CD4-positive, alpha-beta T cell treated with Interleukin-2 at 100 ng/mL for 4 hours (primary cell): Measurements from ENCODE around the gene ANO2.

Experiments
- DNase-seq: peaks from one replicate; pipeline ENCODE4 v3.0.0-alpha.2; 2020; ENCODE audit warnings: low spot score

The ANO2 gene

DNA sequence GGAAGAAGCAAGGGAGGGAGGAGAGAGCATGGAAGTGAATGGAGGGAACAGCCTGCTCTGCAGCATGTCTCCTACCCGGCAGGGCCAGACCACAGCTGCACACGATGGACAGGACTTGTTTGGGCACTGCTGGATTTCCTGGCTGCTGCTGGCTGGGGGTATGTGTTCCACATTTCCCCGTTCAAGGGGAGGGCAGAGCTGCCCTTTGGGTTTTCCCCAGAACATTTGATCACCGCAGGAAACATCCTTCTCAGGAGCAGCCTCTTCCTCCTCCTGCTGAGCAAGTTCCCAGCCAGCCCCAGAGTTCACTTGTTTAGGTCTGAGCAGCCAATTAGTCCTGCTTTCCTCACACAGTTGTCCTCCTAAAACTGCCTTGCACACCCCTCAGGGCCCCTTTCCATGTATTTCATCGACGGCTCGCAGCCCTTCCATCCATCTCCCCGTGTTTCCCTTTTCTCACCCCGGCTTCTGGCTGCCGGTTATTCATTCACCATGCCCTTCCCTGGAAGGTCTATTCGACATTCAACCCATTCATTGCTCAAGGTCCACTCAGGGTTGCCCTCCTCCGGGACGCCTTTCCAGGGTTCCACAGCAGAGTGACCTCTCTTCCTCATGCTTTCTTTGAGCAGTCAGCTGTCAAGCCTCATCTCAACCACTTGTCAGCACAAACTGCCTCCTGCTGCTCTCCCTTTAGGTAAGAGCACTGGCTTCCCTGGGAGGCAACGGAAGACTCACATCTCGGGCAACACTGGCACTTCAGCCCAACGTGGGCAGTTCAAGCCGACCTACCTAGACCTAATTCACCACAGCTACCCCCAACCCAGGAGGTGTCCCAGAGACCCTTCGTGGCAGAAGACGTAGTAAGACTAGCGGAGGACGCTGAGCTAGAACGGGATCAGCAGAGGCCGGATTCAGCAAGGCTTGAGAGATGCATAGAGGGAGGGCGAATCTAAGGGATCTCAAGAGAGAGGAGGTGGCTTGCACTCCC is 20.1 kb upstream of the ANO2 start:
- no peak for DNase-seq

- DNase-seq: no peak
Measured at GRCh38 chr12:5963515-5963914, 18.5 kb upstream of the ANO2 start.

DNA sequence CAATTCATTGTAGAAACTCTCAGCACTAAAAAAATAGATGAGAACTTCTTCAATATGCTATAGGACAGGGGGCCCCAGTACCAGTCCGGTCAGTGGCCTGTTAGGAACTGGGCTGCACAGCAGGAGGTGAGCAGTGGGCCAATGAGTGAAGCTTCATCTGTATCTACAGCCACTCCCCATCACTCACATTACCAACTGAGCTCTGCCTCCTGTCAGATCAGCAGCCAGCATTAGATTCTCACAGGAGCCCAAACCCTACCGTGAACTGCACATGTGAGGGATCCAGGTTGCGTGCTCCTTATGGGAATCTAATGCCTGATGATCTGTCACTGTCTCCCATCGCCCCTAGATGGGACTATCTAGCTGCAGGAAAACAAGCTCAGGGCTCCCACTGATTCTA is 15.7 kb upstream of the ANO2 start:
- DNase-seq: no peak

GRCh38 chr12:5956987-5957386 is 11.9 kb upstream of the ANO2 start:
- DNase-seq: no peak

- no peak for DNase-seq
Measured at GRCh38 chr12:5954661-5955060, 9.6 kb upstream of the ANO2 start.

DNA sequence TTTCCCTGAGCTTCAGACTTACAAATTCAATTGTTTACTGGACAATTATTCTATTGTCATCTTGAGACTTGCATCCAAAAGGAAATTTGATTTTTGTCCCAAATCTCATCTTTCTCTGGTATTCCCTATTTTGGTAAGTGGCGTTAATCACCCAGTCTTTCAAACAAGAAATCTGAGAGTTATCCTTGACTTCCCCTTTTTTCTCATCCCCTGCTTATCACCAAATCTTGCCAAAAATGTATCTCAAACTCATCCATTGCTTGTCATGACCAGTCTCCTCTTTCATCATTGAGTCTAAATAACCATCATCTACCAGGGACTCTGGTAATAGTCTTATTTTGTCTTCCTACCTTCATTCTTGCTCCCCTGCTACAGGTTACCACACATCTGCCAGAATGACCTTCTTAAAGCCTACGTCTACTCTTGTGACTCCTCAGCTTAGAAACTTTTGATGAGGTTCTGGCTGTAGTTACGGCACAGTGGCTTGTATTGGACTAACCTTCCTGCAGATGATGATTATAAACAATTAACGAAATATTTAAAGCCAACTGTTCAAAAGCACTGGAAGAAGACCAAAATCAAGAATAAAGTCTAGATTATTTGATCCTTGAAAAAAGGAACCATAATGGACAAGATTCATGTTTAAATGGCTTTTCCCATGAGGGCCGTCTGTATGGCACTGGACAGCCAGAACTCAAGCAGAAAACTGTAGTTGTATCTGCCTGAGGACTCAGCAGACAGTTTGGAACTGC is 9.0 kb upstream of the ANO2 start:
- no peak for DNase-seq

DNA sequence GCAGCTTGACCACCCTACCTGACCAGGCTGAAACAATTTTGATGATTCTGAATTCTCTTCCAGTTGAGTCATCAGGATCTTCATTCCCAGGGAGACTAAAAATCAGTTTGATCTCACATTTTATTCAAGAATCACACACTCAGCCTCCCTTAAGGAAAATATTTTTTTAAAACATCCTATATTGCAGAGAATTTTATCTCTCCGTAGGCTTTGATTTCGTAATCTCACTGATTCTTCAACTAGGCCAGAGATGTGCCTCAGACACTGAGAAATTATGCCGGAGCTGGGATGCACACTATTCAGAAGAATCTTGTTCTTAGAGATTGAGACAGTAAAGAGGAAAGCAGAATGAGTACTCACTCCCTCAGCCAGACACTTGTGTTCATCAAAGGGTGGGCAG is 7.0 kb upstream of the ANO2 start:
- DNase-seq: no peak

DNA sequence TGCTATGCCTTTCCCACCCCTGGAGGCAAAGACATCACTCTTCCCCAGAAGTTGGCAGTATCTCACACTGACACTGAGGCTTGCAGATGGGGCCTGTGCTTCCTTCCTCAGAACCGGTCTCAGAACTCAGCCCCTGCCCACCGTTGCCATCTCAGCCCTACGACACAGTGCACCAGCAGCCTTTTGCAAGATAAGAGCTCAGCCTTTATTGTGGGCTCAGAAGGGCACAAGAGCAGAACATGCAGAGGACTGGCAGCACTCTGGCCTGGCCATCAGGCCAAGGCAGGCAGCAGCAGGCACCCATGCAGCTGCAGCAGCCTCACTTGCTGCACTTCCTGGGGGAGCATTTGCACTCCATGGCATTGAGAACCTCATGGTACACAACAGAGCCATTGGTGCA is 3.6 kb upstream of the ANO2 start:
- DNase-seq: no peak

DNA sequence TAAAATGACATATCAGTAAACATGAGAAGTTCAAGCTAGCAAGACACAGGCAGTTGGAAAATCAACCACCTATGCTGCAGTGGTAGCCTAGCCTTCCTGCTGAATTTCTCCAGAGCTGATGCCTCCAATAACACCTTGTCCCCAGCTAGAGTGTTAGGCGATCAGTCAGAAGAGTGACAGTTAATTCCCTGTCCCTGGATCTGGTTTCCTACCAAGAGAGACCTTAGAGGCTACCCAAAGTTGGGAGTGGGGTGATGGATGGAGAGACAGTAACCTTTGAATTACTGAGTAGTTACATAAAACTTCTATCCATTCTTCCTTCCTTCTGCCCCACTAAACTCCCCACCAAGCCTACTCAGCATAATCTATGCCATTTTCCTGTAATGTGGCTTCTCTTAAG is 1.9 kb upstream of the ANO2 start:
- no peak for DNase-seq

- DNase-seq: no peak
Measured at GRCh38 chr12:5946388-5946787, 1.3 kb upstream of the ANO2 start.

GRCh38 chr12:5944688-5945070 is 380 bp downstream of the ANO2 start:
- no peak for DNase-seq

DNA sequence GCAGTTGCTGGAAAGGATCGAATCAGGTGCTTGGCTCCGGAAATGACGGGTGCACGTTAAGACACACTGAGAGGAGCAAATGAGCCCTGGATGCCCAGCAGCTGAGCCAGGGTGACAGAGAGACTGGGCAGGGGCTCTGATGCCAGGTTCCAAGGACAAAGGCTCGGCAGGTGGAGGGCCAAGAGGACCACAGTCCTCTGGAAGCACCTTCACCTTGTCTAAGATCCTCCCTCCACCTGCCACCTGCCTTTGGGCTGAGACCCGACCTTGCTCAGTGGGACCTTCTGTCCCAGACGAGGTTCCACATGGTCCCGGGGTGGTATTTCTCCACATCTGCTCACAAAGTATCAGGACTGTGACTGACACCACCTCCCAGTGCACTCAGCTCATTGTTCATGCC is 1.0 kb downstream of the ANO2 start:
- no peak for DNase-seq

- DNase-seq: no peak
Measured at GRCh38 chr12:5941907-5942306, 3.2 kb downstream of the ANO2 start.

- no peak for DNase-seq
Measured at GRCh38 chr12:5927732-5928516, 17.1 kb downstream of the ANO2 start.

GRCh38 chr12:5925646-5926045 is 19.4 kb downstream of the ANO2 start:
- DNase-seq: no peak

GRCh38 chr12:5924342-5924741 is 20.7 kb downstream of the ANO2 start:
- no peak for DNase-seq

- DNase-seq: no peak
Measured at GRCh38 chr12:5923751-5924150, 21.3 kb downstream of the ANO2 start.

DNA sequence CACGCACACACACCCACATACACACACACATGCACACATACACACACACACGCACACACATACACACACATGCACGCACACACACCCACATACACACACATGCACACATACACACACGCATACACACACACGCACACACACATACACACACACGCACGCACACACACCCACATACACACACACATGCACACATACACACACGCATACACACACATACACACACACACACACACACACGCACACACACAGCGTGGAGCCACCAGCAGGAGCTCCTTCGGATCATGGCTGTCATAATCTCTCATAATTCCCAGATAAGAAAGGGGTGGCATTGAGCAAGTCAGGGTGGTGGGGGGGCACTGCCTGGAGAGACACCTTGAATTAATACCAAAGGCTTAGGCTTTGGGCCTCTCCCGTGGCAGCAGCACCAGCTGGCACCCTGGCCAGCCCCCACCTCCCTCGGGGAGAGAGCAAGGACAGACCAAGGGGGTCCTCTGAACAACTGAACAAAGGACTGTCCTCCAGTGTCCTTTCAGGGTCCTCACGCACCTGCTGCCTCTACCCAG is 21.9 kb downstream of the ANO2 start:
- no peak for DNase-seq

DNA sequence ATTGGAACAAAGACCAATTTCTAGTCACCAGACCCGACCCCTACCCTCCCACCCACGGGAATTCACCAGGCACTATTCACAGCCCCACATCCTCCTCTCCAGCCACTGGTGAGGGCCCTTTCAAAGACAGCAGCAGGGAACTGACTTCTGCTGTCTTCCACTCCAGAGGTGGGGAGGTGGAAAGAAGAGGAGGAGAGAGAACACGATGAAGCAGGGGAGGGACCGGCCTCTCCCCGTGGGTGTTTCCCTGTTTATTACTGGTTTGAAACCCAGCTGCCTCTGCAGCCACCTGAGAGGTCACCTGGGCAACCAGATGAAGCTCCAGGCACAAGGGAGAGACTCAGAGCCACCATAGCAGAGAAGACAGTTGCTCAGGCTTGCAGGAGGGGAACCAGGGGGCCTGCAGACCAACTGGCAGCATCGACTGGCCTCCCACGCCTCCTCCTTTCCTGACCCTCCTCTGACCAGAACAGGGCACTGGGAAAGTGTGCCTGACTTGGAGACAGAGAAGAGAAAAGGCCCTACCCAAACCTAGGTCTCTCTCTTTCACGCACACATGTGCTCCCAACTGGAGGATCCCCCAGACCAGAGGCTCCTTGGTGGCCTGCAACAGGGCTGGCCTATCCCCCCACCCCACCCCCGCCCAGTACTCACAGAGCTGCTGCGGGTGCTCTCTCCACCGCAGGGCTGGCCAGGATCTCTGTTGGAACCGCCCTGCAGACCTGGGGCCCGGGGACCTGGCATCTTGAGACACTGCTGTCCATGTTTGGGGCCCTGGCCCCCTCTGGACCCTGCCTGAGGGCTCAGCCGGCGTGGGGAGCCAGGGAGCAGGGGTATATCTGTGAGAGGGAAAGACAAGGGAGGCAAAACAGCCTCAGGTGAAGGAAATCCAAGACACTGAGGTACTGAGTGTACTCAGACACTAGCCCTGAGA is 22.8 kb downstream of the ANO2 start:
- DNase-seq: no peak

DNA sequence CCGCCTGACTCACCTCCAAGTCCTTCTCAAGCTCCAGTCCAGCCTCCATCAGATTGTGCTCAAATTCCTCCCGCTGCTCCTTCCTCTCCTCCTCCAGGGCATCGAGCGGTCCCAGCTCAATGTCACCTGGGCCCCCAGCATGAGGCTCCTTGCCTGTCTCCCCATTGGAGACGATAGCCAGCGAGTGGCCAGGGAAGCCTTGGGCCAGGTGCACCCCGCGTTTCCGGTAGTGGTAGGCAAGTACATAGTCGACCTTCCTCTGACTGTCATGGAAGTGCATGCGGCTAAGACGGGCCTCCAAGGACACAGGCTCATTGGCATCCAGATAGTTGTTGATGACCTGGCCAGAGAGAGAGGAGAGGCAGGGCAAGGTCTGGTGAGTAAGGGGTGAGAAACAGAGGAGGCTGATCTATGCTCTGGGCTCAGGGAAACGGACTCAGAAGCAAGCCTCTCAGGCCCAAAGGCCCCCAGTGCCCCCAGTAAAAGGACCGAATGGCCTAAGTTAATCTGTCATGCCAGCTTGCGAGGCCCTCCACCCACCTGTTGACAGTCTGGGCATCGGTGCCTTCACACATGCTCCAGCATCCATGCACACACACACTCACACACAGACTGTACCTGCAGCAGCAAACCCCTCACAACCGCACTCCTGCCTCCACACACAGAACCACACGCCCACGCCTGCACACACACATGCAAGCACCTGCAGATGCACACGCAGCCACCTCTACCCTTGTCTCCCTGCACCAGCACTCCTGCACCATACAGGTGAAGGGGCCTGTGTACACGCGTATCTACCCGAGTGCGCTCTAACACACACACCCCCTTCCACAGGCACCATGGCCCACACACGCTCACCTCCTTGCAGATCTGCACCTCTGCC is 23.8 kb downstream of the ANO2 start:
- DNase-seq: no peak
